ENCODE measurements around the gene SPAG16. TPM values are rescaled to one million over a fixed set of nuclear protein-coding genes. Genes with fewer than 3 reads are reported as not detected.
"Not testable (repeated sequence)": the region's sequence is repeated elsewhere in the genome, so short reads cannot be mapped to it uniquely, and the experiment has no call there.

Gene SPAG16
- total RNA-seq, 1 experiment from 2014 or later: 17.2 TPM

- no peaks in the 10 kb centered on the region for H3F3A ChIP-seq (ENCODE audit: low read length, unreplicated experiment)
- no peaks in the 10 kb centered on the region for H4K20me1 ChIP-seq (ENCODE audit: low read length)
- no peak for ATAC-seq
- no peak overlapping the region for H2AFZ ChIP-seq (ENCODE audit: low read length)
- no peak for DNase-seq
- ChIA-PET POLR2A (ENCODE audit: unreplicated experiment) (no interaction called here), CTCF (no interaction called here)
- H3K79me2 ChIP-seq (ENCODE audit: low read length): no peaks in the 10 kb centered on the region
- no TSS peak for BruUV-seq (replicated peaks)
- no peak overlapping the region for H3K27ac ChIP-seq (ENCODE audit: low read length)
- TF ChIP-seq EZH2 (IDR thresholded peaks at IDR 0.05; ENCODE audit: low read length, unreplicated experiment): no peak
- TF ChIP-seq, protein P1, sequence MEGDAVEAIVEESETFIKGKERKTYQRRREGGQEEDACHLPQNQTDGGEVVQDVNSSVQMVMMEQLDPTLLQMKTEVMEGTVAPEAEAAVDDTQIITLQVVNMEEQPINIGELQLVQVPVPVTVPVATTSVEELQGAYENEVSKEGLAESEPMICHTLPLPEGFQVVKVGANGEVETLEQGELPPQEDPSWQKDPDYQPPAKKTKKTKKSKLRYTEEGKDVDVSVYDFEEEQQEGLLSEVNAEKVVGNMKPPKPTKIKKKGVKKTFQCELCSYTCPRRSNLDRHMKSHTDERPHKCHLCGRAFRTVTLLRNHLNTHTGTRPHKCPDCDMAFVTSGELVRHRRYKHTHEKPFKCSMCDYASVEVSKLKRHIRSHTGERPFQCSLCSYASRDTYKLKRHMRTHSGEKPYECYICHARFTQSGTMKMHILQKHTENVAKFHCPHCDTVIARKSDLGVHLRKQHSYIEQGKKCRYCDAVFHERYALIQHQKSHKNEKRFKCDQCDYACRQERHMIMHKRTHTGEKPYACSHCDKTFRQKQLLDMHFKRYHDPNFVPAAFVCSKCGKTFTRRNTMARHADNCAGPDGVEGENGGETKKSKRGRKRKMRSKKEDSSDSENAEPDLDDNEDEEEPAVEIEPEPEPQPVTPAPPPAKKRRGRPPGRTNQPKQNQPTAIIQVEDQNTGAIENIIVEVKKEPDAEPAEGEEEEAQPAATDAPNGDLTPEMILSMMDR (conservative IDR thresholded peaks at IDR 0.05; ENCODE audit: low read depth, low read length): no peak
- no peak for TF ChIP-seq EZH2phosphoT487 (IDR thresholded peaks at IDR 0.05; ENCODE audit: borderline replicate concordance, low read length)
- H3K4me1 ChIP-seq (ENCODE audit: insufficient read depth, low read length): no peaks in the 10 kb centered on the region
- no peaks in the 10 kb centered on the region for H3K9me3 ChIP-seq (ENCODE audit: low read length)
- H3K4me3 ChIP-seq (ENCODE audit: low read length): no peak overlapping the region
- H3K27me3 ChIP-seq (ENCODE audit: low read length): no peaks in the 10 kb centered on the region
- H3K9me2 ChIP-seq (replicated peaks; ENCODE audit: low read length): no peaks in the 10 kb centered on the region
- intact Hi-C loops (cut with micrococcal nuclease): no loop called here
- no peak overlapping the region for H3K4me2 ChIP-seq (ENCODE audit: low read length)
- no peak overlapping the region for H3K9ac ChIP-seq (ENCODE audit: low read length)
- no peaks in the 10 kb centered on the region for H3K36me3 ChIP-seq (ENCODE audit: low read depth, low read length)
Observed at GRCh38 chr2:213703406-213704098, 419.3 kb downstream of the SPAG16 start.

DNA sequence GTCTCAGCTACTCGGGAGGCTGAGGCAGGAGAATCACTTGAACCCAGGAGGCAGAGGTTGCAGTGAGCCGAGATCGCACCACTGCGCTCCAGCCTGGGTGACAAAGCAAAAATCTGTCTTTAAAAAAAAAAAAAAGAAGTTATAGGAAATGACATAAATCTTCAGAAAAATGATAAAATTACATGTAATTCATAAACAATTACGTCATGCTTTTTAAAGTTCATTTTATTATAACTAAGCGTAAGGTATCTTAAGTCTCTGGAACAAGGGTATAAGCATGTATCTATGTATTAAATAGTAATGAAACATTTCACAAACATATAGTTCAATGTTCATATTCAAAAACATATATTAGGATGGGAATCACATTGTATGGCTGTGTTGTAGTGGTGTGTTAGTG, 425.9 kb downstream of the SPAG16 start:
- no peaks in the 10 kb centered on the region for H4K20me1 ChIP-seq (ENCODE audit: low read length)
- H3K79me2 ChIP-seq (ENCODE audit: low read length): no peaks in the 10 kb centered on the region
- no peaks in the 10 kb centered on the region for H3K9me3 ChIP-seq (ENCODE audit: low read length)
- intact Hi-C loops (cut with micrococcal nuclease): no loop called here
- ATAC-seq (no peak), DNase-seq (no peak)
- no peaks in the 10 kb centered on the region for H3K36me3 ChIP-seq (ENCODE audit: low read depth, low read length)
- ChIA-PET CTCF (no interaction called here), POLR2A (ENCODE audit: unreplicated experiment) (no interaction called here)
- no peaks in the 10 kb centered on the region for H3K27me3 ChIP-seq (ENCODE audit: low read length)
- no peak overlapping the region for H2AFZ ChIP-seq (ENCODE audit: low read length)
- no peaks in the 10 kb centered on the region for H3K4me1 ChIP-seq (ENCODE audit: insufficient read depth, low read length)
- H3K4me3 ChIP-seq (ENCODE audit: low read length): no peak overlapping the region
- H3F3A ChIP-seq (ENCODE audit: low read length, unreplicated experiment): no peaks in the 10 kb centered on the region
- H3K9me2 ChIP-seq (replicated peaks; ENCODE audit: low read length): no peaks in the 10 kb centered on the region
- H3K27ac ChIP-seq (ENCODE audit: low read length): no peak overlapping the region
- no TSS peak for BruUV-seq (replicated peaks)
- H3K4me2 ChIP-seq (ENCODE audit: low read length): no peak overlapping the region
- no peak overlapping the region for H3K9ac ChIP-seq (ENCODE audit: low read length)
- TF ChIP-seq, protein P1 (conservative IDR thresholded peaks at IDR 0.05; ENCODE audit: low read depth, low read length): no peak

GRCh38 chr2:213718411-213718810, 434.1 kb downstream of the SPAG16 start:
- POLR2A ChIA-PET (ENCODE audit: unreplicated experiment); H3K27me3 ChIP-seq (ENCODE audit: low read length); H3K9me3 ChIP-seq (ENCODE audit: low read length); DNase-seq; H2AFZ ChIP-seq (ENCODE audit: low read length); H3K4me3 ChIP-seq (ENCODE audit: low read length); H3K27ac ChIP-seq (ENCODE audit: low read length); H3K9me2 ChIP-seq (replicated peaks; ENCODE audit: low read length); ATAC-seq; H3K4me2 ChIP-seq (ENCODE audit: low read length); BruUV-seq (replicated peaks); intact Hi-C loops (cut with micrococcal nuclease); H3K79me2 ChIP-seq (ENCODE audit: low read length); H3F3A ChIP-seq (ENCODE audit: low read length, unreplicated experiment); H4K20me1 ChIP-seq (ENCODE audit: low read length); H3K9ac ChIP-seq (ENCODE audit: low read length); H3K4me1 ChIP-seq (ENCODE audit: insufficient read depth, low read length); CTCF ChIA-PET; H3K36me3 ChIP-seq (ENCODE audit: low read depth, low read length): not testable (repeated sequence)
